ENCODE measurements around the gene ZNF799.

The ZNF799 gene

DNA sequence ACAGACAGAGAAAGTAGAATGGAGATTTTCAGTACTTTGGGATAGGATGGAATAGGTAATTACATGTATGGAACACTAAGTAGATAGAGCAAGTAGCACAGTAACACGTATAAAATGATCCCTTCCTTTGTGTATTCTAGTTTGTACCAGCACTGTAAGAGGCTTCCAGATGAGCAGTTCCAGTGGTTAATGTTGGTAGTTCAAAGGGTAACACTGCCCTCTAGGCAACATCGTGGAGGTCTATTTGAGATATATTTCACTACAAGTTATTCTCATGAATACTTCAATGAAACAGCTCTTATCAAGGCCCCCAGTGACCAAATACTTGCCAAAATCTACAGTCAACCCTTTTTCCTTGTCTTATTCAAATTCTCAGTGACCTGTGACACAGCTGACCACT lies 54.2 kb downstream of the ZNF799 start:
- DNase-seq (ENCODE audit: extremely low read depth, low read depth) = no peak
- TF ChIP-seq, protein P1, sequence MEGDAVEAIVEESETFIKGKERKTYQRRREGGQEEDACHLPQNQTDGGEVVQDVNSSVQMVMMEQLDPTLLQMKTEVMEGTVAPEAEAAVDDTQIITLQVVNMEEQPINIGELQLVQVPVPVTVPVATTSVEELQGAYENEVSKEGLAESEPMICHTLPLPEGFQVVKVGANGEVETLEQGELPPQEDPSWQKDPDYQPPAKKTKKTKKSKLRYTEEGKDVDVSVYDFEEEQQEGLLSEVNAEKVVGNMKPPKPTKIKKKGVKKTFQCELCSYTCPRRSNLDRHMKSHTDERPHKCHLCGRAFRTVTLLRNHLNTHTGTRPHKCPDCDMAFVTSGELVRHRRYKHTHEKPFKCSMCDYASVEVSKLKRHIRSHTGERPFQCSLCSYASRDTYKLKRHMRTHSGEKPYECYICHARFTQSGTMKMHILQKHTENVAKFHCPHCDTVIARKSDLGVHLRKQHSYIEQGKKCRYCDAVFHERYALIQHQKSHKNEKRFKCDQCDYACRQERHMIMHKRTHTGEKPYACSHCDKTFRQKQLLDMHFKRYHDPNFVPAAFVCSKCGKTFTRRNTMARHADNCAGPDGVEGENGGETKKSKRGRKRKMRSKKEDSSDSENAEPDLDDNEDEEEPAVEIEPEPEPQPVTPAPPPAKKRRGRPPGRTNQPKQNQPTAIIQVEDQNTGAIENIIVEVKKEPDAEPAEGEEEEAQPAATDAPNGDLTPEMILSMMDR (IDR thresholded peaks at IDR 0.05; ENCODE audit: low read depth, low read length, missing control alignments) = no peak
- H3K4me3 ChIP-seq (replicated peaks; ENCODE audit: low read depth, low read length) = no peak overlapping the region

DNA sequence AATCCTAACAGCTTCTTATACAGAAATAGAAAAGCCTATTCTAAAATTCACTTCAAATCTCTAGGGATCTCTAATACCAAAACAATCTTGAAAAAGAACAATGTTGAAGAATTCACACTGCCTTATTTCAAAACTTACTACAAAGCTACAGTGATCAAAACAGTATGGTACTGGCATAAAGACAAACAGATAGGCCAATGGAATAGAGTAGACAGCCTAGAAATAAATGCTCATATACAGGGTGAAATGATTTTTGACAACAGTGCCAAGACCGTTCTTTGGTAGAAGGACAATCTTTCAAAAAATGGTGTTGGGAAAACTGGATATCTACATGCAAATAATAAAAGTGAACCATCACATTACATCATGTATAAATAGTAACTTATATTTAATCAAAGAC lies 55.9 kb downstream of the ZNF799 start:
- no peak overlapping the region for H3K4me3 ChIP-seq (replicated peaks; ENCODE audit: low read depth, low read length)
- no peak for DNase-seq (ENCODE audit: extremely low read depth, low read depth)
- TF ChIP-seq, protein P1 (IDR thresholded peaks at IDR 0.05; ENCODE audit: low read depth, low read length, missing control alignments) = no peak

Measured in HFF-Myc (cell line).